DMS 273 (cell line): ENCODE measurements around the gene KLHL3.

Source experiments
- DNase-seq: peaks from one replicate; lab custom pipeline; 2025; ENCODE audit not compliant: unreplicated experiment; lab: John Stamatoyannopoulos, UW

The KLHL3 gene

DNA sequence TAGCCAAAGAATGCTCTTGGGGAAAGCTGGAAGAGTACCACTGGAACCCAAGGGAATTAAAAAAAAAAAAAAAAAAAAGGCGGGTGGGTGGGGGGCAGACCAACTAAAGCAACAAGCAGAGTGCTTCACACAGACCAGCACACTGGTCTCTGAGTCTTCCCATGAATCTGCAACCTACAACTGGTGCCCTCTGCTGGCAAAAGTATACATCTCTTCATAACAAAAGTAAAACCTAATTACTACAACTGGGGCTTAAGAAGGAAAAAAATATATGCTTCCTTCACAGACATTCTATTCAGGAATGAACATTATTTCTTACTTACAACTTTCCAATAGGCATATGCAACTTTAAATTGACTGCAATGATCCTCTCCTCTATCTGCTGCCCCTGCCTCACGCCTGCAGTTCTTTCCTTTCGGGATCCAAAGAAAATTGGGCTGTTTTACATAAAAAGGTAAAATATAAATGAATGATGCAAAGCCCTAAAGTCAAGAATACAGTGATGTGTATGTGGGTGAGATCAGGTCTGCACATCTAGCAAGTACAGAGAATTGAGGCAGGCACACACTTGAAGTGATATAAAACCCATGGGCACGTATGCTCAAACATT is 7.2 kb upstream of the KLHL3 start:
- peak; percentile 88 for DNase-seq

DNA sequence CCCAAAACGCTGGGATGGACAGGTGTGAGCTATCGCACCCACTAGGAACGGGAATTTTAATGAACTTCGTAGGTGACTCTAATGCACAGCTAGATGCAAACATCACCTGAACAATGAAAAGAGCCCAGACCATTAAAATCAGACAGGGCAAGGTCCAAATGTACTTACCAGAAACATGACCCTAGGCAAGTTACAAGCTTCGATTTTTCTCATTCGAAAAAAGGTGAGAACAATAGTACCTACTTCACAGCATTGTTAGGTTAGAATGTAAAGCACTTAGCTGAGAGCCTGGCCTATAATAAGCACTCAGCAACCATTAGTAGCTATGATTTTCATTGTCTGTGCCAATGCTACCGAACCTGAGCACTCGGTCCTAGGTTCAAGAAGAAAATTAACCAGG is 5.8 kb upstream of the KLHL3 start:
- DNase-seq, result no peak

DNA sequence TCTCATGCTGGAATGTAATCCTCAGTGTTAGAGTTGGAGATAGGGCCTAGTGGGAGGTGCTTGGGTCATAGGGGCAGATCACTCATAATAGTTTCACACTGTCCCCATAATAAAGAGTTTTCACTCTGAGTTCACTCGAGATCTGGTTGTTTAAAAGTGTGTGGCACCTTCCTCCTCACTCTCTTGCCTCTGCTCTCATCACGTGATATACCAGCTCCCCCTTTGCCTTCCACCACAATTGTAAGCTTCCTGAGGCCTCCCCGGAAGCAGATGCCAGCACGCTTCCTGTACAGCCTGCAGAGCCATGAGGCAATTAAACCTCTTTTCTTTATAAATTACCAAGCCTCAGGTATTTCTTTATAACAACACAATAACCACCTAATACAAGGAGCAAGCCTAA is 3.8 kb upstream of the KLHL3 start:
- DNase-seq, result no peak

DNA sequence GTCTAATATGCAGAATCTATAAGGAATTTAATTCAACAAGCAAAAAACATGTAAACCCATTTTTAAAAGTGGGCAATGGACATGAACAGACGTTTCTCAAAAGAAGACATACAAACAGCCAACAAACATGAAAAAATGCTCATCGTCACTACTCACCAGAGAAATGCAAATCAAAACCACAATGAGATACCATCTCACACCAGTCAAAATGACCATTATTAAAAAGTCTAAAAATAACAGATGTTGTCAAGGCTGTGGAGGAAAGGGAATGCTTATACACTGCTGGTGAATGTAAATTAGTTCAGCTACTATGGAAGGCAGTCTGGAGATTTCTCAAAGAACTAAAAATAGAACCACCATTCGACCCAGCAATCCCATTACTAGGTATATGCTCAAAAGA is 3.1 kb upstream of the KLHL3 start:
- peak; percentile 7 for DNase-seq

DNA sequence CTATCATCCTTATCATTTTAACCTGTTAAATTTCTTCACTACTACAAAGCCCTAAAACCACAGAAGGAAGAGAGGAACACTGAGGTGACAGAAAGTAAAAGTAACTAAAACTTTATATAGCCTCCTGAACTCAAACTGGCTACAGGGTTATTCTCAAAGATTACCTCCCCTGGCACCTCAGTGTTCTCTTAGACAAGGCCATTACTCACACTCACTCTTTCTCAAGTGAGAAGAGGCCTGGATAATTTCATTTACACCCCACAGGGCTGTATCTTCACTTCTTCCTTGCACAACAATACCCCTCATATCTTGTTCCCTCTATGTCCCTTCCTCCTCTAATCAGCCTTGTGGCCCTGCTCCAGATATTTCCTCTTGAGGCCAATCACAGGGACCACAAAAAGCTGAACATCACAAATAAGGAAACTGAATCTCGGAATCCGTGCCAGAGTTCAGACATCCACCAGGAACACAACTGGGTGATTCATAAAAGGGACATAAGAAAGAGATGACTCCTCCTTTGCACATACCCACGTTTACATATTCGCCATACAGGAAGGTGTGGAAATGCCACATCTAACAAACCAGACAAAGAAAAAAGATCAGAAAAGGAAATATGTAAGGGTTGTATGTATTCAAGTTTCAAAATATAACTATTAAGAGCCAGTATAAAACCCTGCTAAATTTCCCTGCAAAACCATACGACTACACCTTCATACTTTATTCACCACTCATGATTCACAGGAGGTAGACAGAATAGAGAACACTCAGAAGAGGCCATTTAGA is 1.7 kb upstream of the KLHL3 start:
- DNase-seq, result no peak

DNA sequence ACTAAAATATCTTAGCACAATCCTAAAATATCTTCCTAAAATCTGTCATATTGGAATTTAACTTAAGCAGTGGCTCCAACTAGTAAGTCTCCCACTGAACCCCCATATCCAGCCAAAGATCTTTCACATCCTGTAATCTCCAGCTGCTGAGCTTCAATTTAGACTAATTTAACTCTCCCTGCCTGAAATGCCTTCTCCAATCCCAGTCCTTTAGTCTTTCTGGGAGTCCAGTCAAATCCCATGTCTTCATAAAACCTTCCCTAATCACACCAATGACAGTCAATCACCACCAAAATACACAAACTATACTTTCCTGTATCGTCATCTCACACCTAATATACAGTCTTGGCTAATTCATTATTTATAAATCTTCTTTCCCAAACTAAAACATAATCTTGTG is 607 bp upstream of the KLHL3 start:
- no peak for DNase-seq

DNA sequence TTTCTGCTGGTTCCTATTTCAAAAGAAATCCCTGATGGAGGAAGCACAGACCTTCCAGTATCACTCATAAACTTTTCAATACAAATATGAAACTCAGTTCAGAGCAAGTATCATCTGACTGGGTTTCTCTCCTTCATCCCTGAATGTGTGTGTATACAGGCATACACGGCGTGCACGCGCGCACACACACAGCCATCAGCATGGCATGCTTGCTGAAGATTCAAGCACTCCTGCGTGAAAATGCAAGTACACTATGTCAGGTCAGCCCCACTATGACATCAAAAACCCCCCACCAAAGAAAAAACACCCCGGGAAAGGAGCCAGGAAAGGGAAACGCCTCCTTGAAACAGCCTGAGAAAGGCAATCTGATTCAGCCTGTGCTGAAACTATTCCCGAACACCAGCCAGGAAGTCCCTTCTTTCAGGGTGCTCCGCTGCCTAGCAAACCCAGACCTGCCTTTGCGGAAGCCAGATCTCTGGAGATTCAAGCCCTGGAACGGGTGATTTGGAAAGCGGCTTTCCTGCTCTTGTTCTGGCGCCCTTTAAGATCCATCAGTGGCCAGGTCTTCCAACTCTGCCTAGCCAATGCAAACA is 831 bp downstream of the KLHL3 start:
- peak; percentile 44 for DNase-seq

DNA sequence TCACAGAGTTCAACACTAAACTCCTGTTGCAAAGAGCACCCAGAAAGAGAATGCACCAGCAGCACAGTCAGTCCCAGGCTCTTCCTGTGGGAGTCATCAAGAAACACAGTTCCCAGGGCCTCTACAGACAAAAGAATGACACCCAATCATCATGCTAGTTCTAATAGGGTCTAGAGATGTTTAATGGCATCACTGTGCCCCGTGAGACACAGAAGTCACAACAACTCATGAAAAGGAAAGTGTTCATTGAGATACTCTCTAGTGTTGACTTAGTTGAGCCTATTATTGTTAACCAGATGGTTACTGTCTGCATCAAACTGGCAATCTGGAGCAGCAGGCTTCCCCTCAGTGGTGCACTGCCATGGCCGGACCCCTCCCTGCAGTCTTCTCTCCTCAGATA is 1.6 kb downstream of the KLHL3 start:
- peak; percentile 58 for DNase-seq

DNA sequence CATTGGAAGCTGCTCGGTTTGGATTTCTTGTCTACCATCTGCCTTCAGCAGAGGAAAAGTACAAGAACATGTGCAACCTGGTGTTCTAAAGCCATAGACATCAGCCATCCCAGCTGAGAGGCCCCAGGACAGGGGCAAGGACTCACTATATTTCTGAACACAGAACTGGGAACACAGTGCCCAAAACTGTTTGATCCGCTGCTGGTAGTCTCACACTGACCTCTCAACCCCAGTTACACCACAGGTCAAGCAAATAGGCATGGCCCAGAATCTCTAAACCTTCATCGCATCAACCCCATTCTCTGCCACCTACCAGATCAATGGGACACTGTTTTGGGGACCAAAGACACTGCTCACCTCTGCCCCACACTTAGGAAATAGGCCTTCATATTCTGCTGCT is 2.0 kb downstream of the KLHL3 start:
- no peak for DNase-seq

DNA sequence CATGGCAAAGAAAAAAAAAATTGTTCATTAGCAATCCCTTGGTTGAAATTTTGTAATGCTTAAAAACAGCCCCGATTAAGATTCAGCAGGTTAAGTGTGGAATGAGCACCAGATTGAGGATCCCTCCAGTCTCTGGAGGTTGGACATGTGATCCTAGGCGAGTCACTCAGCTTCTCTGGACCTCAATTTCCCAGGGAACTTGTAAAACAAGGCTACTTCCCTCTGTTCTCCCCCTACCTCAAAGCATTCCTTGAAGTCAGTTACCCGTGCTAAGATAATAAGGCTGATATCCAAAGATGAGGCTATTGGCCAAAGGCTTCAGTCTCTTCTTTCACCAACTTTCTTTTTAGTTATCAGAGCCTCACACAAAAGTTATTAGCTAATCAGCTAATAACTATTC is 2.9 kb downstream of the KLHL3 start:
- no peak for DNase-seq

DNA sequence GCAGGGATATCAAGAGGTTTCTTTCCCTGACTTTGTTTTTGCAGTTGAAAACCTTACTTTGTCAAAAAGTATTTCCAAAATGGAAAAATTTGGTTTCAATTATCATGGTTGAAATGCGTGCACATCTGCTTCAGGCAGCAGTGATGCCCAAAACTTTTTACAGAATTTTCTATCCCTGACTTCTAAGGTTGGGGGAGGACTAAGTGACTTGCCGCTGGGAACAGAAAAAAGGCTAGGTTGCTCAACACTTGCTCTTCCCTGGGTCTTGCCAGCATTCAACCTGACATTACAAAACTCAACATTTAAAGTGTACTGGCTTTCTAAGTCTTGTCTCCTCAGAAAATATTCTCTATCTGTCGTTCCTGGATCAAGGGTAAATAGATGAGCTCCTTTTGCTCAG is 4.7 kb downstream of the KLHL3 start:
- no peak for DNase-seq

DNA sequence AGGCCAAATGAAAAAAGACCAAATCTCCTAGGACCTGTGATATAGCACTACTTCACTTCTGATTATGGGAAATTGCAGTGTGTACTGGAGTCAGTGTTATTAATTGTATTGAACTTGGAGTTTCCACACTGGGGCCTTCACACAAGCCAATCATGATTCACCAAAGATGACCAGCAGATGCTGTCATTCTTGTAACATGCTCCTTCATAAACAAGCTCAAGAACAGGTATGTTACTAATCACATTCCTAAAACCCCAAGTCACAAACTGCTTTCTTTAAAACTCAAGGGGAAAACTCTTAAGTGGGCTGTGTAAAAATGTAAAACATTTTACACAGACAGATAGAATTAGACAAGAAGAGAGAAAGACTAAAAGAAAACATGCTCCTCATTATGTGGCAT is 5.6 kb downstream of the KLHL3 start:
- no peak for DNase-seq

DNA sequence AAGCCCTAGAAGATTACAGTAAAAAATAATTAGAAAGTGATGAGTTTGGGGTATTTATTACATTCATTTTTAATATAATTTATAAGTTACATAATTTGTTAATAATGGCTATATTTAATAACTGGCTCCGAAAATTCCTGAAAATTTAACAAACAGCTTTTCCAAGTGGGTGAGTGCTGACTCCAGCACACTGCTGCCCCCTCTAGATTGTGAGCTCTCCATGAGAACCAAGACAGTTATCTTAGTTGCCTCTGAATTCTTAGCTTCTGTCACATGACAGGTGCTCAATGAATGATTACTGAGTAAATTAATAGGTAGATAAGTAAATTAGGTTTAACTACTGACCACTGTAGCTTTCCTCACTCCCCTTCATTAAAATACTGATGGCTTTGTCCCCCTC is 7.8 kb downstream of the KLHL3 start:
- DNase-seq, result no peak

DNA sequence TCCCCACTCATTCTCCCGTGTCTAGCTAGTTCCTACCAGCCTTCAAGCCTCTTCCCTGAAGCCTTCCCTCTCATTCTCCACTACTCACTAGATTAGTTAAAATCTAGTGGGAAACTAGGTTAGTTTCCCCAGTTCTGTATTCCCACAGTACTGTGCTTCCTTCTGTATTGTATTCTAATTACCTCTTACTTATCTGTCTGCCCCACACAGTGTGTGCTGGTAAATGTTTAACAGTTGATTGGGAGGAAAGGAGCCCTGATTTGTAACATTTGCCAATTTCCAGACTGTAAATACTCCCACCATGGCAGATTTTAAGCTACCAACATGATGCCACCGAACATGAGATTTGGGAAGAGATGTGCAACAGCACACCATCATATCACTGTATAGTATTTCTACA is 8.3 kb downstream of the KLHL3 start:
- no peak for DNase-seq

DNA sequence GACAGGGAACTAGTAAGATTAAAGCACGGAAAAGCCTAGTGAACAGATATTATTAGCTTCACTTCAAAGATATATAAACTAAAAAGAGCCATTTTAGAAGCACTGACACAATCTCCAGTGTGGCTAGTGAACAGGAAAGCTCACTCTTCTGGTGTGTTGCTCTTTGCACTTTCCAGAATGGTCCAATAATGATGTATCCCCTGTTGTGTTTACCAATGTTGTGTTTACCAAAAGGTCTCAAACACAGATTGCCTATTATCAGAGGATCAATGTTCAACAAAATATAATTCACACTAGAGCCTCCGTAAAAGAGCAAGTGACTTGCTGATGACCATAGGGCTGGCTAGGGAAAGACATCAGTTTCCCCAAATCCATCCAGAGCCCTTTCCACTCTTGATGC is 11.6 kb downstream of the KLHL3 start:
- DNase-seq, result no peak

DNA sequence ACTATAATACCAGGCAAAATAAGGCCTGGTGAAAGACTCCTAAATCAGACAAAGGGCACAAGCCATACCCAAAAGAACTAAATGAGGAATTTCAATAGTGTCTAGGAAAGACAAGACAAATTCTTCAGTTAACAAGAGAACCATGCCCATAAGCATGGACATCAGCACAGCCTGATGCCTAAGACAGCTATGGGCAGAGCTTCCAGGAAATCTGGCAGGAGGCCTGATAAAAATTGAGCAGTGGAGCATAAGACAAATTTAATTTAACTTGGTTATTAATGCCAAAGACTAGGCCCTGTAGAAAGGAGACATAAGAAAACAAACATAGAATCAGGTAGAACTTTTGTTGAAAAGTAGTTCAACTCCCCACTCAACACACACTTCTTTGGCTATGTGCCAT is 17.3 kb downstream of the KLHL3 start:
- no peak for DNase-seq

DNA sequence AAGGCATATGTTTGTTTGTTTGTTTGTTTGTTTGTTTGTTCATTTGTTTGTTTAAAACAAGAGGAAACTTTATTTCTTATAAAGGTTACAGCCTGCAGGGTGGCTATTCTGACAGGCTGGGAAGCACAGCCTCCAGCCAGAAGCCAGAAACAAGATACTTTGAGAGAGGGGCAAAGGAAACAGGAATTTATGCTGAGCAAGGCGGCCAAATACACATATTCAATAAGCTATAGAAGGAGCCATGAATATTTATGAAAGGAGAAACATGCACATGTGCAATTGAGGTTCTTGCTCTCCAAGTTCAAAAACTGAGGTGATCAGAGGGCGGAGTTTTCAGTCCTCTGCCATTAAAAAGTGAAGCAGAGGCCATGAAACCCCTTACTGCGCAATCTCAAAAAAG is 19.6 kb downstream of the KLHL3 start:
- no peak for DNase-seq

DNA sequence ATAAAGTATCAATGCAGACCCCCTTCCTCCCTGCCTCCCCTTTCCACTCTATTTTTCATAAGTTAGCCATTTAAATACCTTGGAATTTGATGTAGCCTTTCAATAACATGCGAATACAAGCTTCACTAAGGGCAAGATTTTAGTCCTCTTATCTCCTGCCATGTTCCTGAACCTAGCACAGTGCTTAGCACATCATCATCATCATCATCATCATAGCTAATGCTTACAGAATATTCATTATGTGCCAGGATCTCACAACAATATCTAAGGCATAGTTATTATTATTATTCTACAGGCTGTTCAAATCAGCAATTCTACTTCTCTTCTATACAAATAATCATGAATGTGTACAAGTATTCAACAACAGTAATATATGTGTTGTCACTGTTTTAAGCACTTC is 20.4 kb downstream of the KLHL3 start:
- DNase-seq, result no peak

DNA sequence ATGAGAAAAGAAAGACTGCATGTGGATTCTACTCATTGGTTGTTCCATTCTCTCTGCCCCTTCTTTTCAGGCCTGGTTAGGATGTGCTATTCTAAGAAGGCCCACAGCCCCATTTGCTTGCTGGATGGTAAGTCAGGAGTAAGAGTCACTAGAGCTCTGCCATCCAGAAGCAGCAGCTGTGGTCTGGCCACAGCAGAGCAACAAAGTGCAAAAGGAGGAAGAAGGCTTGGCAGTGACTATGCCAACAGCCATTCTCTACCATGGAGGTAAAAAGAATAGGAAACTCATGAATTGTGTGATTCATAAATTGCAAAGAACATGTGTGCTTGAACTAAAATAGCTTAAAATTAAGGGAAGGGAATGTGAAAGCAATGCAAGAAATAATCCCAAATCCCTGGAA is 20.9 kb downstream of the KLHL3 start:
- DNase-seq, result no peak

DNA sequence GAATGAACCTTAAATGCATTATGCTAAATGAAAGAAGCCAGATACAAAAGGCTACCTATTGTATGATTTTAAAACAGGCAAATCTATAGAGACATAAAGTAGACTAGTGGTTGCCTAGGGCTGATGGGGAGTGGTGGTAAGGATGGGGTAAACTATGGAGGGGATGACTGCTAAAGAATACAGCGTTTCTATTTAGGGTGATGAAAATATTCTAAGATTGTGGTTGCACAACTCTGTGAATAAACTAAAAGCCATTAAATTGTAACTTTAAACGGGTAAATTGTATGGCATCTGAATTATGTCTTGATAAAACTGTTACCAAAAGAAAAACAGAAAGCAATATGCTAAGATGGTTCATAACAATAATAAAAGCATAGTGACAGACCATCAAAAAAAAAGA is 21.4 kb downstream of the KLHL3 start:
- DNase-seq, result no peak

DNA sequence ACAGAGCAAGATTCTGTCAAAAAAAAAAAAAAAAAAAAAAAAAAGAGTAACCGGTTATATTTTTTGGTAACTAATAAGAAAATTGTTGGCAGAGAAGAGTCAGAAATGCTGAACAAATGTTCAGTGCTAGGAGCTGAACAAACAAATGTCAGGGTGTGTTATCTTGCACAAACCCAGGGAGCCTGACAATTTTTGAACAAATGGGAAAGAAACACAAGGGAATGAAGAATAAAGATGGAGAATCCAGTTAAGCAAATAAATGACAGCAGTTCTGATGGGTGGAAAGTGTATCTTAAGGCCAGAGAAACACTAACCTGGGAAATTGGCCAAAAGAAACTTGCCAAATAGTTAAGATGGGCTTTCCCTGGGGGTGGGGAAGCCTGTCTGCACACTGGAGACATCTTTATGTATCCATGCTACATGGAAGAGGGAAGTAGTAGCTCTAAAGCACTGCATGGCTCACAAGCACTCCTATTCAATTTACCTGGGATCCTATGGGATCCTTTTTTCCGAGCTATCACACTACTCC is 23.7 kb downstream of the KLHL3 start:
- DNase-seq, result no peak

DNA sequence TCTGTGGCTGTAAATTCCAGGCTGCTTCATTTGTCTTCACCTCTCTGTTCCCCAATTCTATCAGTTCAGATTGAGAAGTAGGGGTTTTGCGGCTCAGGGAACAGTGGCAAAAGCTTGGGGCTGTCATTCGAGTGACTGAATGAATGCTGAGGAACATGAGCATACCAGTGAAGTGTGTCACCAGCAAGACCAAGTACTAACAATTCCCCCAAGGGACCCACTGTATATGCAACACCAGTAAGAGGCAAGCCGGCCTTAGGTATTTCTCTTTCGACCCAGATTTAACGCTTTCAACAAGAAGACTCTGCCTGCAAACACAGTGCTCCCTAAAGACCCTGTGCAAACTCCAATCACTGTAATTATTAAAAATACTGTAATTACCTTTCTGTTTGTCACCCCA is 25.8 kb downstream of the KLHL3 start:
- DNase-seq, result no peak
